Fibroblast of the aortic adventitia (primary cell): ENCODE results near the gene ZSWIM8. TPM values are rescaled to one million over a fixed set of nuclear protein-coding genes. Genes with fewer than 3 reads are reported as not detected.

Experiments
- DNase-seq: peaks from one replicate; pipeline ENCODE4 v3.0.0-alpha.2; 2010; ENCODE audit warnings: low read depth
- H3K4me3 ChIP-seq: 2 replicates; pipeline ENCODE4 v1.5.1; 2011; ENCODE audit warnings: low read depth, mild to moderate bottlenecking, control low read depth, low read length, moderate library complexity
- total RNA-seq: library from RNA; depleted of rRNA; stranded (reverse); fragments of >200 nt; gene quantifications from 2 replicates; pipeline ENCODE4 v1.2.3, GENCODE V29; 2012; ENCODE audit warnings: low replicate concordance
- TF ChIP-seq, protein P1 (sequence below): IDR thresholded peaks from 2 replicates; pipeline ENCODE4 v1.5.1; 2011; ENCODE audit warnings: mild to moderate bottlenecking, low read length, control low read depth, inconsistent platforms; ENCODE audit not compliant: insufficient read depth

Gene ZSWIM8
- total RNA-seq, 1 donor, result 48.9 TPM

DNA sequence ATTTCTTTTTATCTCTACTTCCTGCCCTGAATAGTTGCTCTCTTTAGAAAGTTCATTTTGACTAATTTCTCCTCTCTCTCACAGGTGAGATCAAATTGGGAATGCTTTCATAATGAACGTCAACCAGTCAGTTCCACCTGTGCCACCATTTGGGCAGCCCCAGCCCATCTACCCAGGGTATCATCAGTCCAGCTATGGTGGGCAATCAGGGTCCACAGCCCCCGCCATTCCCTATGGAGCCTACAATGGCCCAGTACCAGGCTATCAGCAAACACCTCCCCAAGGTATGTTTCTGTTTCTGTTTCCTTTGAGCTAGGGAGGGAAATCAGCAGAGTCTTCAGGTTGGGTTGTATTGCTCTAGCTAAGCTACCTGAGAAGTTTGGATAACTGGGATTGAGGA lies 38.7 kb upstream of the ZSWIM8 start:
- no peak for DNase-seq
- no peak overlapping the region for H3K4me3 ChIP-seq
- TF ChIP-seq, protein P1, sequence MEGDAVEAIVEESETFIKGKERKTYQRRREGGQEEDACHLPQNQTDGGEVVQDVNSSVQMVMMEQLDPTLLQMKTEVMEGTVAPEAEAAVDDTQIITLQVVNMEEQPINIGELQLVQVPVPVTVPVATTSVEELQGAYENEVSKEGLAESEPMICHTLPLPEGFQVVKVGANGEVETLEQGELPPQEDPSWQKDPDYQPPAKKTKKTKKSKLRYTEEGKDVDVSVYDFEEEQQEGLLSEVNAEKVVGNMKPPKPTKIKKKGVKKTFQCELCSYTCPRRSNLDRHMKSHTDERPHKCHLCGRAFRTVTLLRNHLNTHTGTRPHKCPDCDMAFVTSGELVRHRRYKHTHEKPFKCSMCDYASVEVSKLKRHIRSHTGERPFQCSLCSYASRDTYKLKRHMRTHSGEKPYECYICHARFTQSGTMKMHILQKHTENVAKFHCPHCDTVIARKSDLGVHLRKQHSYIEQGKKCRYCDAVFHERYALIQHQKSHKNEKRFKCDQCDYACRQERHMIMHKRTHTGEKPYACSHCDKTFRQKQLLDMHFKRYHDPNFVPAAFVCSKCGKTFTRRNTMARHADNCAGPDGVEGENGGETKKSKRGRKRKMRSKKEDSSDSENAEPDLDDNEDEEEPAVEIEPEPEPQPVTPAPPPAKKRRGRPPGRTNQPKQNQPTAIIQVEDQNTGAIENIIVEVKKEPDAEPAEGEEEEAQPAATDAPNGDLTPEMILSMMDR, result no peak

DNA sequence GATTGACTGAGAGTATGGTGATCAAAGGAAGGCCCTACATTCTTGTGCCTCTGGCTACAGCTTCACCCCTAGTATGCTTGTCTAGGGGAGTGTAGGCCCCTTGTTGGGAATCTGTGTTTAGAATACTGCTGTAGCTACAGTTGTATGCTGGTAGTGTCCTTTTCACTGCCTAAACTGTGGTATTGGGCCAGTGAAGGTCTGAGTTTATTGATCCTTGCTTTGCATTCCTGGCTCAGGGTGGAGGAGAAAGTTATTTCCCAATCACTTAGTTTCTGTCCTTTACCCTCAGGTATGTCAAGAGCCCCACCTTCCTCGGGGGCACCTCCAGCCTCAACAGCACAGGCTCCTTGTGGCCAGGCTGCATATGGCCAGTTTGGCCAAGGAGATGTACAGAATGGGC lies 34.6 kb upstream of the ZSWIM8 start:
- no peak for DNase-seq
- H3K4me3 ChIP-seq, result no peak overlapping the region
- TF ChIP-seq, protein P1, result no peak

DNA sequence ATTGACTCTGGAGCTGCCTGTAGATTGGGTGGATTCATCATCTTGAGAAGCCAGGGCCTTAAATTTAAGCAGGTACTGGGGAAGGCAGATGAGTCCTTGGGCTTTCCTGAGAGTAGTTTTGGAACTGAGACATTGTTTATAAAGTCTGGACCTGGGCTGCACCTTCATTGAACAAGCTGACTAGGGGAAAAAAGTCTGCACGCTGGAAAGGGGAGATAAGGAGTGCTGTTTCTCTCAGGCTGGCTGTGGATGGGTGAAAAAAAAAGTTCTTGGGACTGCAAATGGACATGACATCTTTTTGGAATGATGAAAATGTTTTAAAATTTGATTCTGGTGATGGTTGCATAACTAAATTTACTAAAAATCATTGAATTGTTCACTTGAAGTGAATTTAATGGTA lies 29.2 kb upstream of the ZSWIM8 start:
- TF ChIP-seq, protein P1, result no peak
- no peak for DNase-seq
- no peak overlapping the region for H3K4me3 ChIP-seq

DNA sequence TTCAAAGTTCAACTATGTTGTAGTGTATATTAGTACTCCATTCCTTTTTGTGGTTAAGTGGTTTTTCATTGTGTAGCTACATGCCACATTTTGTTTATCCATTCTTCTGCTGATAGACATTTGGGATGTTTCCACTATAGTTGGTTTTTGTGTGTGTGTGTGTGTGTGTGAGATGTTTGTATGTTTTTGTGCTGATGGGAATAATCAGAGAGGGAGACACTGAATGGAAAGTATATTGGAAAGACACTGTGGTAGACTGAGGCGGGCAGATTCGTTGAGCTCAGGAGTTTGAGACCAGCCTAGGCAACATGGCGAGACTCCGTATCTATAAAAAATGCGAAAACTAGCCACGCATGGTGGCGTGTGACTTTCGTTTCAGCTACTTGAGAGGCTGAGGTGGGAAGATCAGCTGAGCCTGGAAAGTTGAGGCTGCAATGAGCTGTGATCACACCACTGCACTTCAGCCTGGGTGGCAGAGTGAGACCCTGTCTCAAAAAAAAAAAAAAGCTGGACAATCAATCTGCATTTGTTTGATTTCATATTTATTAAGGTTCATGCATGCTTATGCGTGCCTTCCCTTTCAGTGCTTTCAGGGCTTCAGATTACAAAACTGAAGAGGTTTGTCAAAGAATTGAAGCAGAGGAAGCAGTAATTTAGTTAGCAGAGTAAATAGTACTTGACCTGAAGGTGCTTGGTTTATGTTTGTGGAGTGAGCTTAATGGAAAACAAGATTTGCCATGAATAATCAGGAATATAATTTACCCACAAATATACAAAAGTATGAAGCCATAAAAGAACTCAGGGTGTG lies 26.5 kb upstream of the ZSWIM8 start:
- no peak overlapping the region for H3K4me3 ChIP-seq
- TF ChIP-seq, protein P1, result no peak
- no peak for DNase-seq

DNA sequence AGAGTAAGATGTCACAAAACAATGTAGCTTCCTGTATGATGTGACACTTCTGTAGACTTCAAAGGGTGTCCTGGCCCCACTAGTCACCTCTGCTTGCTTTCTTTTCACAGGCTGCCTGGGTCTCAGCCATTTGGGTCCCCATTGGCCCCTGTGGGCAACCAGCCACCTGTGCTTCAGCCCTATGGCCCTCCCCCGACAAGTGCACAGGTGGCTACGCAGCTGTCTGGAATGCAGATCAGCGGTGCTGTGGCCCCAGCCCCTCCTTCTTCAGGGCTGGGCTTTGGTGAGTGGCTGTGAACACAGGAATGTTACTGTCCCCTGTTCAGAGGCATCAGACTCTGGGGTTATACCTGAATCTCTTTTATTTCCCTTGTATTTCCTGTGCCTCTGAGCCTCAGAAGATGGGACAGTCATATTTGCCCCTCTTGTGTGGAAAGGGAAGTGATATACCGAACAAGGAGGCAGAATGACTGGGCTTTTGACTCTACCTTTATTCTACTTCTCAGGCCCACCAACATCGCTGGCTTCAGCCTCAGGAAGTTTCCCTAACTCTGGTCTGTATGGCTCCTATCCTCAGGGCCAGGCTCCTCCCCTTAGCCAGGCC lies 25.8 kb upstream of the ZSWIM8 start:
- no peak overlapping the region for H3K4me3 ChIP-seq
- DNase-seq, result no peak
- TF ChIP-seq, protein P1, result no peak

DNA sequence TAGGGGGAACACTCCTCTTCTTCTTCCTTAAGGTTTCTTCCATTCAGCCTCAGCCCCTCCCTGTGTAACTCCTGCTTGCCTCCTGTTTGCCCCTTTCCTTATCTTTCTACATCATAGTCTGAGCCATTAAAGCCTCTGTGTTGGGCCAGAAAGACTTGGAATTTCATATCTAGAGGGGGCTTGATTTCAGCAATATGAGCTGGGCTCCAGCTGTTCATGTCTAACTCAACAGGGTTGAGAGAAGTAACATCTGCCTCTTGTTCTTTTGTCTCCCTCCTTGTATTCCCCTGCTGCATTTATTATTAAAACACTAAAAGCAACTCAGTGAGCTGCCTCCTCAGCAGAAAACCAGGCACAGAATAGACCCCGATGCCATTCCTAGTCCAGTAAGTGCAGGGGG lies 23.6 kb upstream of the ZSWIM8 start:
- H3K4me3 ChIP-seq, result no peak overlapping the region
- TF ChIP-seq, protein P1, result no peak
- no peak for DNase-seq

DNA sequence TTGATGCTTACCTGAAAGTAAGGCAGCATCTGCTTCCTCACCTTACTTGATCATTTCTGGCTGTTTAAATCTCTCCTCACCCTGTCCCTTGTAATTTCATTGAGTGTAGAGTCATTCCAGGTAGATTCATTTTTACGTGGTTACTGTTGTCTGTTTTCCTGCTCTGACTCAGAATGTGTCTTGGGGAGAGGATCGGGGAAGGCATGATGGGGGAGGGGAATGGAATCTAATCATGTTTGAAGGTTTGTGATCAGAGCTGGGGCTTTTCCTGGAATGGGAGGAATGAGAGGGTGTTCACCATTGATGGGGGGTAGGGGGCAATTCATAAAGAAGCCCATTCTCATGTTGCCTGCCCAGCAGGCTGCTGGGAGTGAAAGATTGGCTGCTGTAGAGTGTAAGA lies 22.5 kb upstream of the ZSWIM8 start:
- no peak for DNase-seq
- H3K4me3 ChIP-seq, result no peak overlapping the region
- TF ChIP-seq, protein P1, result no peak
